Glutamatergic neuron (in vitro differentiated cells): Measurements from ENCODE around the gene ZACN. TPM values are rescaled to one million over a fixed set of nuclear protein-coding genes. Genes with fewer than 3 reads are reported as not detected.
"Not testable (repeated sequence)": the region's sequence is repeated elsewhere in the genome, so short reads cannot be mapped to it uniquely, and the experiment has no call there.

Source experiments
- DNase-seq: peaks from one replicate; pipeline ENCODE4 v3.0.0; 2022
- H3K27ac Mint-ChIP-seq: one replicate; pipeline ENCODE4 v1.8.0; 2020; ENCODE audit warnings: mild to moderate bottlenecking, mixed read lengths, inconsistent platforms; ENCODE audit not compliant: unreplicated experiment
- H3K27me3 Mint-ChIP-seq: one replicate; pipeline ENCODE4 v1.8.0; 2020; ENCODE audit warnings: mild to moderate bottlenecking, moderate library complexity, mixed read lengths, inconsistent platforms; ENCODE audit not compliant: unreplicated experiment
- H3K36me3 Mint-ChIP-seq: one replicate; pipeline ENCODE4 v1.8.0; 2020; ENCODE audit warnings: mild to moderate bottlenecking, mixed read lengths, inconsistent platforms; ENCODE audit not compliant: unreplicated experiment
- H3K4me1 Mint-ChIP-seq: one replicate; pipeline ENCODE4 v1.8.0; 2020; ENCODE audit warnings: mild to moderate bottlenecking, low read depth, mixed read lengths, inconsistent platforms; ENCODE audit not compliant: unreplicated experiment
- H3K4me3 Mint-ChIP-seq: one replicate; pipeline ENCODE4 v1.8.0; 2020; ENCODE audit warnings: mild to moderate bottlenecking, mixed read lengths, inconsistent platforms; ENCODE audit not compliant: unreplicated experiment
- H3K9me3 Mint-ChIP-seq: one replicate; pipeline ENCODE4 v1.8.0; 2020; ENCODE audit warnings: mild to moderate bottlenecking, moderate library complexity, mixed read lengths, inconsistent platforms; ENCODE audit not compliant: unreplicated experiment
- total RNA-seq: library from RNA; stranded (reverse); fragmentation: NEBNext Ultra II Directional; extraction: Animal tissue kit (Norgen Biotek cat#: 25700); gene quantifications from one replicate; pipeline ENCODE4 v1.2.1, GENCODE V29; 2021; ENCODE audit not compliant: unreplicated experiment
- TF ChIP-seq, protein P1 (sequence below): fragments of 200-600 bp; sonication (generic); IDR thresholded peaks from one replicate; pipeline ENCODE4 v1.5.0; 2021; ENCODE audit not compliant: partially characterized antibody, unreplicated experiment

ZACN gene
- total RNA-seq, 1 donor from 2014 or later: 1.9 TPM

DNA sequence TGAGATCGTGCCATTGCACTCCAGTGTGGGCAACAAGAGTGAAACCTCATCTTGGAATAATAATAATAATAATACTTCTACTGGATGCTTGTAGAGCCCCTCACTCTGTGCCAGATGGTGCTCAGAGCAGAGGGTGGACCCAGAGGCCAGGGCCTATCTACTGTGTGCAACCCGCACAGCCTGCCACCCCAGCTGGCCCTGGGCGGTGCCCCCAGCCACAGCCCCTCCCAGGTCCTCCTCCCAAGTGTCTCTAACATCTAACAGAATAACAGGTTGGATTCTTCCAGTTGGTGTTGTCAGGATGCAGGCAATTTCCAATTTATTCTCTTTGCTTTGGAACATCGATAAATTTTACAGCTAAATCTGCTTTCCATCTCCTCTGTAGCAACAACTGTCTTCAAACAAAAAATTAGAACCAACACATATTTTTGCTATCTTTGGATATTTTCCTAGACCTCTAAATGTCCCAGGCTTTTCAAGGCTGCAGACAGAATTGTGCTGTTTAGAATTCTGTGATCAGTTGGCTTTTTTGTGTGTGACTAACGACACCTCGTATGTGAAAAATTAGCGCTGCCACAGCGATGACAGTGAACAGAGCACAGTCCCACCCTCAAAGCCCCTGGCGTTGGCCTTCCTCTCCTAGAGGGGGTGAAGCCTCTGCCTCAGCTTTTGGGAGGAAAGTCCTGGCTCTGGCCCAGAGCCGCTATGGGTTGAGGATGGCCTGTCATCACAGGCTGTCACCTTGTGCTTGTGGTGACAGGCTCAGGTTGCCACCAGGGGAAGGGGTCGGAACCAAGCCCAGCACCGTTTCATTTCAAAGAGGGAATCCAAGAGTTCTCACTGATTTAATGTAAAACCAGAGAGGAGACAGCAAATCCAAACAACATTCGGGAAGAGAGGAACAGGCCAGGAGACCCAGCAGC, 44.3 kb upstream of the ZACN start:
- Mint-ChIP-seq H3K36me3 (no peaks in the 10 kb centered on the region), H3K27me3 (no peaks in the 10 kb centered on the region), H3K27ac (no peak overlapping the region), H3K4me3 (no peak overlapping the region), H3K9me3 (peaks cover 3% of the 10 kb centered on the region), H3K4me1 (peaks cover 7% of the 10 kb centered on the region)
- no peak for DNase-seq
- TF ChIP-seq, protein P1, sequence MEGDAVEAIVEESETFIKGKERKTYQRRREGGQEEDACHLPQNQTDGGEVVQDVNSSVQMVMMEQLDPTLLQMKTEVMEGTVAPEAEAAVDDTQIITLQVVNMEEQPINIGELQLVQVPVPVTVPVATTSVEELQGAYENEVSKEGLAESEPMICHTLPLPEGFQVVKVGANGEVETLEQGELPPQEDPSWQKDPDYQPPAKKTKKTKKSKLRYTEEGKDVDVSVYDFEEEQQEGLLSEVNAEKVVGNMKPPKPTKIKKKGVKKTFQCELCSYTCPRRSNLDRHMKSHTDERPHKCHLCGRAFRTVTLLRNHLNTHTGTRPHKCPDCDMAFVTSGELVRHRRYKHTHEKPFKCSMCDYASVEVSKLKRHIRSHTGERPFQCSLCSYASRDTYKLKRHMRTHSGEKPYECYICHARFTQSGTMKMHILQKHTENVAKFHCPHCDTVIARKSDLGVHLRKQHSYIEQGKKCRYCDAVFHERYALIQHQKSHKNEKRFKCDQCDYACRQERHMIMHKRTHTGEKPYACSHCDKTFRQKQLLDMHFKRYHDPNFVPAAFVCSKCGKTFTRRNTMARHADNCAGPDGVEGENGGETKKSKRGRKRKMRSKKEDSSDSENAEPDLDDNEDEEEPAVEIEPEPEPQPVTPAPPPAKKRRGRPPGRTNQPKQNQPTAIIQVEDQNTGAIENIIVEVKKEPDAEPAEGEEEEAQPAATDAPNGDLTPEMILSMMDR: no peak

DNA sequence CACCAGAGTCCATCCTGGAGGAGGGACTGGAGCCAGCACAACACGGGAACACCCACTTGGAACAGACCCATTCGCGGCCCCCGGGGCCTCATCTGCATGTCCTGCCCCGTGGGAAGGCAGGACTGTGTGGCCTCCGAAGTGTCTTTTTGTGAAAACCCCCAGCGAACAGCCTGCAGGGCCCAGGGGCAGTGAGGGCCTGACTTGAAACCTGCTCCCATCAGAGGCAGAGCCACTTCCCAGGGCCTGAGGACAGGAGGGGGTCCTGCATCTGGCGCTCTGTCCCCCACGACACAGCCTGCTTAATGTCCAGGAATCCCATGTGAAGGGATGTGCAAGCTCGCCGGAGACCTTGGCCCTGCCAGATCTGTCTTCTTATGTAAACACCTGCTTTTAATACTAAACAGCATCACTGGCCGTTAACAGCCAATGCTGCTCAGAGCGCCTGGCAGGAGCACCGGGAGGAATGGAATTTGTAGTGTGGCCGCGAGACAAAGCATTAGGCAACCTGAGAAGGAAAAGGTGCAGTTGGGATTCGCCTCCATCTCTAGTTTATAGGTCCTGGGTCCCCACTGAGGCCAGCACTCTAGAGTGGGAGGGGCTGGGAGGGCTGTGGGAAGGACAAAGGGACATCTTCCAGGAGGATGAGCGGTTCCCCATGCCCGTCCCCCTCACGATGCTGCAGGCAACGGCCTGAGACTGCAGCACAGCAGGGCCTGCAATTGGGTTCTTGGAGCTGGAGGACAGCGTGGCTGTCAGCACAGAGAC, 42.3 kb upstream of the ZACN start:
- no peak for DNase-seq
- Mint-ChIP-seq H3K4me1 (peaks cover 7% of the 10 kb centered on the region), H3K4me3 (no peak overlapping the region), H3K9me3 (peaks cover 3% of the 10 kb centered on the region), H3K27me3 (no peaks in the 10 kb centered on the region), H3K27ac (peak overlapping the region; percentile 43), H3K36me3 (no peaks in the 10 kb centered on the region)
- TF ChIP-seq, protein P1: no peak

DNA sequence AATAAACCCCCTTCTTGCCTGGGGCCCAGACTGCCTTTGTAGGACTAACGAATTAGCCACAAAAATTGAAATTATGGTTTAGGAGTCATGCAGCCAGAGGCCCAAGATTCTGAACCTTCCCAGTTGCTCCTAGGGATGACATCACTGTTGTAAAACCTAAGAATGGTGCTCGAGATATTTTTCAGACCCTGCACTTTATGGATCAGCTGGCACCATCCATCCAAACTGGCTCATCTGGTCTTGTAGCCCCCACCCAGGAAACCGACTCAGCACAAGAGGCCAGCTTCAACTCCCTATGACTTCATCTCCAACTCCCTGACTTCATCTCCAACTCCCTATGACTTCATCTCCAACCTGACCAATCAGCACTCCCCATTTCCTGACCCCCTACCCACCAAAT, 40.9 kb upstream of the ZACN start:
- H3K27me3 Mint-ChIP-seq: no peaks in the 10 kb centered on the region
- TF ChIP-seq, protein P1: no peak
- H3K27ac Mint-ChIP-seq: no peak overlapping the region
- H3K9me3 Mint-ChIP-seq: no peaks in the 10 kb centered on the region
- peaks cover 7% of the 10 kb centered on the region for H3K4me1 Mint-ChIP-seq
- DNase-seq: no peak
- H3K36me3 Mint-ChIP-seq: no peaks in the 10 kb centered on the region
- no peak overlapping the region for H3K4me3 Mint-ChIP-seq

DNA sequence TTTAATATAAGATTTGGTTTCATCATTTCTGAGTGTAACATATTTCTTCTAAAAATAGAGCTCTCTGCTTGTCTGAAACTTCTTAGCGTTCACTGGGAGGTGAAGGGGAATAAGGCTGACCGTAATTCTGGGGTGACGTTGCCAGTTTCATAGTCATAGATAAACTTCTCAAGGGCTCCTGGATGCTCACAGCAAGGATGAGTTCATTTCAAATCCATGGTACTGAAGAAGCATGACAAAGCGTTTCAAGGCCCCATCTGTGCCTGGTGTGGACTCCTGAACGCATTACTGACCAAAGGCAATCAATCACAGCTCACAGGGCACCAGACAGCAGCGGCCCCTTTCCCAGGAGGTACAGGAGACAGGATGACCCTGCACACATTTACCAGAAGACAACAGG, 39.9 kb upstream of the ZACN start:
- Mint-ChIP-seq H3K27ac (no peak overlapping the region), H3K36me3 (no peaks in the 10 kb centered on the region), H3K4me3 (no peak overlapping the region), H3K4me1 (peaks cover 7% of the 10 kb centered on the region), H3K9me3 (no peaks in the 10 kb centered on the region), H3K27me3 (no peaks in the 10 kb centered on the region)
- TF ChIP-seq, protein P1: no peak
- DNase-seq: no peak

DNA sequence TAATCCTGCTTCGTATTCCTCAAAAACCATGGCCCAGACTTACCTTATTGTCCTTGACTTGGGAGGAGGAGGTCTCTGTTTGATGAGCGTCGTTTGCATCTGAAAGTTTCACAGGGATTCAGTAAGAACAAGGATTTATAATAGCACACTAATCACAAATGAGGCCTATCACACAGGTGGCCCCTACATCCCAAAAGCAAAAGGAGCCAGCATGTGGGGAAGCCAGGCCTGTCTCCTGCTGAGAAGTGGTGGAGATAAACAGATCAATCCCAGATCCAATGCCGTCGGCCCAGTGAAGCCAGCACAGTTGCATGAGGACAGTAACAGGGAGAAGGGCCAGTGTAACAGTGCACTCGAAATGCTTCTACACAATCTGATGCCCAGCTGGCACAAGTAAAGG, 38.6 kb upstream of the ZACN start:
- no peaks in the 10 kb centered on the region for H3K27me3 Mint-ChIP-seq
- peaks cover 4% of the 10 kb centered on the region for H3K4me1 Mint-ChIP-seq
- H3K27ac Mint-ChIP-seq: no peak overlapping the region
- DNase-seq: no peak
- H3K9me3 Mint-ChIP-seq: no peaks in the 10 kb centered on the region
- TF ChIP-seq, protein P1: no peak
- no peaks in the 10 kb centered on the region for H3K36me3 Mint-ChIP-seq
- H3K4me3 Mint-ChIP-seq: no peak overlapping the region

DNA sequence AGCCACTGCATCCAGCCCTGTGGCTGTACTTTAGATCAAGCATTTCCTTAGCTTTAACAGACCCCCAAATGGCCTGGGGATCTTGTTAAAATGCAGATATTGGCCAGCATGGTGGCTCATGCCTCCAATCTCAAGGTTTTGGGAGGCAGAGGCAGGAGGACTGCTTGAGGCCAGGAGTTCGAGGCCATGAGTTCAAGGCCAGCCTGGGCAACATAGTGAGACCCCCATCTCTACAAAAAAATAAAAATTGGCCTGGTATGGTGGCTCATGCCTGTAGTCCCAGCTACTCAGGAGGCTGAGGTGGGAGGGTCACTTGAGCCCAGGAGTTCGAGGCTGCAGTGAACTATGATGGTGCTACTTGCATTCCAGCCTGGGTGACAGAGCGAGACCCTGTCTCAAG, 36.1 kb upstream of the ZACN start:
- not testable (repeated sequence) for DNase-seq, H3K4me3 Mint-ChIP-seq, H3K27me3 Mint-ChIP-seq, H3K36me3 Mint-ChIP-seq, H3K27ac Mint-ChIP-seq, H3K4me1 Mint-ChIP-seq, H3K9me3 Mint-ChIP-seq

DNA sequence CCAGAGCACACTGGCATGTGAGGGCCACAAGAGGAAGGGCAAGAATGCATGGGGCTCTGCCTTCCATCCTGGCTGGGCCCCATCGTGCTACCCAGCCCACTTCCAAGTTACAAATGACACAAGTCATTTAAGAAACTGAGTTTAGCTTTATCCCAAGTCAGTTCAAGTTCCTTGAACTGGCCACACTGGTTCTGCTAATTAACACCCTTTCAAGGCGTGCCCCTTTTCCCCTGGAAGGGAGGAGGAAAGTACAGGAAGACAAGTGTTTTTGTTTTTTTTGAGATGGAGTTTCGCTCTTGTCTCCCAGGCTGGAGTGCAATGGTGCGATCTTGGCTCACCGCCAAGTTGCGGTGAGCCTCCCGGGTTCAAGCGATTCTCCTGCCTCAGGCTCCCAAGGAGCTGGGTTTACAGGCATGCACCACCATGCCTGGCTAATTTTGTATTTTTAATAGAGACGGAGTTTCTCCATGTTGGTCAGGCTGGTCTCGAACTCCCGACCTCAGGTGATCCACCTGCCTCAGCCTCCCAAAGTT, 34.4 kb upstream of the ZACN start:
- not testable (repeated sequence) for H3K4me1 Mint-ChIP-seq, H3K27ac Mint-ChIP-seq, DNase-seq, H3K4me3 Mint-ChIP-seq, H3K36me3 Mint-ChIP-seq, H3K27me3 Mint-ChIP-seq, H3K9me3 Mint-ChIP-seq
